Neuronal stem cell (in vitro differentiated cells): Measurements from ENCODE around the gene FGF1.

Experiments used
- DNase-seq: peaks from one replicate; pipeline ENCODE4 v3.0.0-alpha.2; 2013; ENCODE audit warnings: low spot score
- H2AFZ ChIP-seq: one replicate; pipeline ENCODE4 v1.6.1; 2013; ENCODE audit warnings: mild to moderate bottlenecking, low read length, inconsistent platforms
- H2AK5ac ChIP-seq: 2 replicates; pipeline ENCODE4 v1.6.1; 2013; ENCODE audit warnings: low read depth, mild to moderate bottlenecking, inconsistent platforms, low read length, moderate library complexity, mixed read lengths
- H2BK120ac ChIP-seq: 2 replicates; pipeline ENCODE4 v1.6.1; 2013; ENCODE audit warnings: low read depth, mild to moderate bottlenecking, inconsistent platforms, low read length, moderate library complexity, mixed read lengths
- H2BK12ac ChIP-seq: one replicate; pipeline ENCODE4 v1.6.1; 2013; ENCODE audit warnings: low read length, inconsistent platforms
- H2BK15ac ChIP-seq: 2 replicates; pipeline ENCODE4 v1.6.1; 2013; ENCODE audit warnings: mild to moderate bottlenecking, low read length, inconsistent platforms, mixed read lengths
- H2BK5ac ChIP-seq: one replicate; pipeline ENCODE4 v1.6.1; 2013; ENCODE audit warnings: inconsistent platforms, mild to moderate bottlenecking, low read length, moderate library complexity
- H3K14ac ChIP-seq: one replicate; pipeline ENCODE4 v1.6.1; 2013; ENCODE audit warnings: low read length, inconsistent platforms
- H3K18ac ChIP-seq: 2 replicates; pipeline ENCODE4 v1.6.1; 2013; ENCODE audit warnings: low read length, inconsistent platforms
- H3K23ac ChIP-seq: 2 replicates; pipeline ENCODE4 v1.6.1; 2013; ENCODE audit warnings: low read depth, mild to moderate bottlenecking, mixed read lengths, low read length, inconsistent platforms; ENCODE audit not compliant: poor library complexity
- H3K27ac ChIP-seq: replicated peaks from 3 replicates; pipeline ENCODE4 v1.5.1; 2013; ENCODE audit warnings: low read length, inconsistent platforms
- H3K27me3 ChIP-seq, 3 experiments: 2 replicates each; pipeline ENCODE4 v1.6.1; 2013; ENCODE audit warnings: low read length in 3 of 3, mild to moderate bottlenecking in 2 of 3, inconsistent platforms in 1 of 3, low read depth in 1 of 3, mixed read lengths in 1 of 3, moderate library complexity in 1 of 3; ENCODE audit not compliant: control insufficient read depth in 3 of 3, insufficient read depth in 3 of 3
- H3K36me3 ChIP-seq, 2 donors: replicated peaks in 1 of 2; 2 replicates each; pipeline ENCODE4 v1.6.1; 2013; ENCODE audit warnings: low read length in 2 of 2; ENCODE audit not compliant: control insufficient read depth in 2 of 2, insufficient read depth in 2 of 2
- H3K4ac ChIP-seq: 2 replicates; pipeline ENCODE4 v1.6.1; 2013; ENCODE audit warnings: inconsistent platforms, mild to moderate bottlenecking, low read length, moderate library complexity
- H3K4me1 ChIP-seq, 2 donors: 1 replicate in 1 of 2; 2 replicates in 1 of 2; pipeline ENCODE4 v1.6.1; 2013; ENCODE audit warnings: low read length in 2 of 2, low read depth in 1 of 2; ENCODE audit not compliant: control insufficient read depth in 2 of 2, insufficient read depth in 1 of 2
- H3K4me2 ChIP-seq: one replicate; pipeline ENCODE4 v1.6.1; 2013; ENCODE audit warnings: mild to moderate bottlenecking, low read length, inconsistent platforms; ENCODE audit not compliant: insufficient read depth, poor library complexity, severe bottlenecking
- H3K4me3 ChIP-seq, 2 donors: 2 replicates each; pipeline ENCODE4 v1.5.1; 2013; ENCODE audit warnings: low read length in 2 of 2, mild to moderate bottlenecking in 2 of 2, inconsistent platforms in 1 of 2, moderate library complexity in 1 of 2
- H3K79me1 ChIP-seq: one replicate; pipeline ENCODE4 v1.6.1; 2013; ENCODE audit warnings: low read depth, mild to moderate bottlenecking, inconsistent platforms, low read length, moderate library complexity
- H3K9ac ChIP-seq: one replicate; pipeline ENCODE4 v1.6.1; 2013; ENCODE audit warnings: mild to moderate bottlenecking, low read depth, low read length, inconsistent platforms; ENCODE audit not compliant: poor library complexity
- H3K9me3 ChIP-seq, 2 donors: replicated peaks in 1 of 2; 2 replicates each; pipeline versions ENCODE3 to v1.6.1; 2013; ENCODE audit warnings: low read length in 2 of 2, mild to moderate bottlenecking in 2 of 2, inconsistent platforms in 1 of 2, low read depth in 1 of 2, mixed read lengths in 1 of 2, moderate library complexity in 1 of 2; ENCODE audit not compliant: control insufficient read depth in 2 of 2, insufficient read depth in 1 of 2
- H4K8ac ChIP-seq: one replicate; pipeline ENCODE4 v1.6.1; 2013; ENCODE audit warnings: low read depth, mild to moderate bottlenecking, inconsistent platforms, low read length, moderate library complexity
- H4K91ac ChIP-seq: one replicate; pipeline ENCODE4 v1.6.1; 2013; ENCODE audit warnings: low read length, low read depth, mild to moderate bottlenecking, inconsistent platforms; ENCODE audit not compliant: poor library complexity
- WGBS, 2 donors: extraction: QIAGEN DNeasy Blood & Tissue Kit; methylation state at CpG; one replicate each; pipeline ENCODE4 v1.1.7; 2013; ENCODE audit warnings: missing lambda C conversion rate in 2 of 2, mixed read lengths in 1 of 2; ENCODE audit not compliant: insufficient read length in 2 of 2, insufficient replicate concordance in 1 of 2; ENCODE audit errors: extremely low coverage in 2 of 2; 5-methylcytosine and 5-hydroxymethylcytosine counted together

Gene FGF1

GRCh38 chr5:142684508-142685041 lies 1.3 kb downstream of the FGF1 start:
- Histone ChIP-seq H3K27me3 (no peaks in the 10 kb centered on the region), H4K91ac (no peak overlapping the region), H2BK12ac (no peak overlapping the region), H3K14ac (no peak overlapping the region), H2BK15ac (no peak overlapping the region), H3K4me3 (no peak overlapping the region), H3K4me2 (no peak overlapping the region), H3K4ac (no peak overlapping the region), H3K27ac (peak overlapping the region; percentile 34), H3K9ac (no peak overlapping the region), H2AK5ac (no peak overlapping the region), H3K36me3 (no peaks in the 10 kb centered on the region), H2BK5ac (no peak overlapping the region), H3K9me3 (no peaks in the 10 kb centered on the region), H3K18ac (peak overlapping the region; percentile 45), H3K79me1 (no peaks in the 10 kb centered on the region), H3K23ac (no peak overlapping the region), H2BK120ac (no peak overlapping the region), H2AFZ (peak overlapping the region; percentile 83), H3K4me1 (peaks cover 28 to 29% of the 10 kb centered on the region in 2 donors), H4K8ac (no peak overlapping the region)
- DNase-seq, result no peak
- WGBS, 2 donors, result no CpG with 5 or more reads among the region's 9 CpGs

DNA sequence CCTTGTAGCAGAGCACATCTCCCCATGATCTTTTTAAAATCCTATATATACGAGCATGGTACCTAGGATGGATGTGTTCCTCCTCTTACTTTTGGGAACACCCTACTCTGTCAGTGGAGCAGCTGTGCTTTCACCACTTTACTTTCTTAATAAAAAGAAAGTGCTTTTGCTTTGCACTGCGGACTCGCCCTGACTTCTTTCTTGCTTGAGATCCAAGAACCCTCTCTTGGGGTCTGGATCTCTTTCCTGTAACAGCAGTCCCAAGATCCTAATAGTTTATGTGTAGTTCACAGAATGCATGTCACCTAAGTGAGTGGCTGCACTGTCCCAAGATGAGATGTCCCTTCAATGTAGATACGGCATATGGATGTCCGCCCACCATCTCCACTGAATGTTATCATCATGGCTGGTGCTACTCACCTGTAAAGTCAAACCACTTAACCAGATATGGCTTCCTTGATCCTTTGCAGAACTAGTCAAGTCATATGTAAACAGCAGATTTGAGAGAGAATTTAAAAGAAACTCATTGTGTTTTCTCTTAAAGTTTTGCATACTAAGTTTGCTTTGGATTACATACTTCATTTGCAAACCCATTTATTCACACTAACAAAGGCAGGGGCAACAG lies 1.9 kb downstream of the FGF1 start:
- Histone ChIP-seq H3K4me2 (no peak overlapping the region), H3K14ac (no peak overlapping the region), H3K4me3 (no peak overlapping the region), H2BK15ac (no peak overlapping the region), H3K27ac (peak overlapping the region; percentile 34), H3K9me3 (no peaks in the 10 kb centered on the region), H3K4me1 (peaks cover 26 to 29% of the 10 kb centered on the region in 2 donors), H3K27me3 (no peaks in the 10 kb centered on the region), H2AK5ac (no peak overlapping the region), H3K4ac (no peak overlapping the region), H3K79me1 (no peaks in the 10 kb centered on the region), H4K91ac (no peak overlapping the region), H2AFZ (peak overlapping the region; percentile 83), H3K36me3 (no peaks in the 10 kb centered on the region), H4K8ac (no peak overlapping the region), H2BK12ac (no peak overlapping the region), H2BK5ac (no peak overlapping the region), H2BK120ac (no peak overlapping the region), H3K9ac (no peak overlapping the region), H3K23ac (no peak overlapping the region), H3K18ac (no peak overlapping the region)
- no peak for DNase-seq
- no CpG with 5 or more reads among the region's 5 CpGs for whole genome bisulfite sequencing, 2 donors

DNA sequence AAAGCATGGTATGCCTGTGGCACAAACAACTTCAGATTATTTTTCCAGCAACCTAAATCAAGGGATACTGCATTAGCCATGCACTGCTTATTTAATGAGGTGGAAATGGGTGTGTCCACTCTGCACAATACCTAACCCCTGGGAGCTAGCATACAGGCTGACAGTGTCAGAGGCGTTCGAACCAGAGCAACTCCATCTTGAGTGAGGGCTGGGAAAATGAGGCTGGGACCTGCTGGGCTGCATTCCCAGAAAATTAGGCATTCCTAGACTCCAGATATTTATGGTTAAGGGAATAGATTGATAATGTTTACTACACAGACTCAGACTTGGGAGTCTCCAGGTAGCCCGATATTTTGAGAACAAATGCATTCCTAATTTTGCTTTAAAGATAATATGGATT lies 2.8 kb downstream of the FGF1 start:
- Histone ChIP-seq H3K9ac (no peak overlapping the region), H4K91ac (no peak overlapping the region), H3K23ac (no peak overlapping the region), H3K4me1 (peaks cover 29 to 31% of the 10 kb centered on the region in 2 donors), H2BK12ac (no peak overlapping the region), H3K79me1 (no peaks in the 10 kb centered on the region), H2BK120ac (no peak overlapping the region), H2BK5ac (no peak overlapping the region), H3K9me3 (no peaks in the 10 kb centered on the region), H4K8ac (no peak overlapping the region), H2BK15ac (no peak overlapping the region), H3K4me3 (no peak overlapping the region), H3K14ac (no peak overlapping the region), H2AFZ (no peak overlapping the region), H3K4ac (no peak overlapping the region), H3K27ac (no peak overlapping the region), H3K27me3 (no peaks in the 10 kb centered on the region), H2AK5ac (no peak overlapping the region), H3K18ac (no peak overlapping the region), H3K4me2 (no peak overlapping the region), H3K36me3 (no peaks in the 10 kb centered on the region)
- no peak for DNase-seq
- no CpG with 5 or more reads among the region's 3 CpGs for WGBS, 2 donors

DNA sequence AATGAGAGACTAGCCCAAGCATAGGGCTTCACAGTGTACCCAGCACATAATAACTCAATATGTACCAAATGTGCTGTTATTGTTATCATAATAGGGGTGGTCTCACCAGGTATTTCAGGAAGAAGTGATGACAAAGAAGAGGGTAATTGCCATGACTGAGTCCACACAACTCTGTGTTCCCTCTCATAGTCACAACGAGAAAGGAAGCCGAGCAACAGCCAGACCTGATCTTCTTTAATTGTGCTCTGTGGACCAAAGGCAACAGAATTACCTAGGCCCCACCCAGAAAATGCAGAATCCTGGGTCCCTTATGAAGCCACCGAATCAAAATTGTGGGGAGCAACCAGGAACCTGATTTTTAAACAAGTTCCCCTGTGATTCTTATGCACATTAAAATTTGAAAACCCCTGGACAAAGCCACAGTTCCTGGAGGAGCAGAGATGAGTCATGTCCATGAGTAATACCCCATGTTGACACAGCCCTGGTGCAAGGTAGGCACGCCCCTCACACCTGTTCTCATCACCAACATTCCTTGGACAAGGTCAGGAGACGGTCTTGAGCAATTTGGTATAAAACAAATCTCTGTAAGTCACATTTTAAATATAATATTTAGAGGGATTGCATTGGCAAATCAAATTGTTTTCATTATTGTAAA lies 5.2 kb downstream of the FGF1 start:
- DNase-seq, result no peak
- no peak overlapping the region for H3K4me3 ChIP-seq
- H4K91ac ChIP-seq, result no peak overlapping the region
- H3K27ac ChIP-seq, result no peak overlapping the region
- no peaks in the 10 kb centered on the region for H3K9me3 ChIP-seq
- no peak overlapping the region for H3K4me2 ChIP-seq
- H3K4ac ChIP-seq, result no peak overlapping the region
- no peak overlapping the region for H3K18ac ChIP-seq
- no peaks in the 10 kb centered on the region for H3K36me3 ChIP-seq
- no peak overlapping the region for H2BK12ac ChIP-seq
- WGBS, 2 donors, result no CpG with 5 or more reads among the region's 5 CpGs
- H3K23ac ChIP-seq, result no peak overlapping the region
- H2AFZ ChIP-seq, result no peak overlapping the region
- no peak overlapping the region for H2BK15ac ChIP-seq
- no peaks in the 10 kb centered on the region for H3K27me3 ChIP-seq
- H3K9ac ChIP-seq, result no peak overlapping the region
- peaks cover 17 to 21% of the 10 kb centered on the region in 2 donors for H3K4me1 ChIP-seq
- no peak overlapping the region for H2BK120ac ChIP-seq
- H4K8ac ChIP-seq, result no peak overlapping the region
- H3K14ac ChIP-seq, result no peak overlapping the region
- no peak overlapping the region for H2AK5ac ChIP-seq
- no peak overlapping the region for H2BK5ac ChIP-seq
- no peaks in the 10 kb centered on the region for H3K79me1 ChIP-seq
